Activated T-cell treated with anti-CD3 and anti-CD28 coated beads, Interleukin-2, amount 50 U/mL, for 24 hours (primary cell): ENCODE measurements around the gene PTGIS.
A peak's percentile ranks its signal among the peaks of the same experiment; 100 is the strongest.

Experiments
- DNase-seq: peaks from one replicate; pipeline ENCODE4 v3.0.0-alpha.2; 2020
- H3K27ac Mint-ChIP-seq: 2 replicates; pipeline ENCODE4 v1.8.0; 2020; ENCODE audit warnings: mild to moderate bottlenecking, mixed read lengths
- H3K27me3 Mint-ChIP-seq: 2 replicates; pipeline ENCODE4 v1.8.0; 2020; ENCODE audit warnings: mixed read lengths
- H3K36me3 Mint-ChIP-seq: 2 replicates; pipeline ENCODE4 v1.8.0; 2020; ENCODE audit warnings: low read depth, mixed read lengths
- H3K4me1 Mint-ChIP-seq: 2 replicates; pipeline ENCODE4 v1.8.0; 2020; ENCODE audit warnings: low read depth, mixed read lengths
- H3K4me3 Mint-ChIP-seq: 2 replicates; pipeline ENCODE4 v1.8.0; 2020; ENCODE audit warnings: mild to moderate bottlenecking, moderate library complexity, mixed read lengths
- H3K9me3 Mint-ChIP-seq: 2 replicates; pipeline ENCODE4 v1.8.0; 2020; ENCODE audit warnings: mixed read lengths

PTGIS gene

GRCh38 chr20:49519212-49519712 lies 48.7 kb downstream of the PTGIS start:
- no peak overlapping the region for H3K4me3 Mint-ChIP-seq
- DNase-seq = no peak
- H3K4me1 Mint-ChIP-seq = no peaks in the 10 kb centered on the region
- H3K27me3 Mint-ChIP-seq = peaks cover 45% of the 10 kb centered on the region
- no peak overlapping the region for H3K27ac Mint-ChIP-seq
- no peaks in the 10 kb centered on the region for H3K36me3 Mint-ChIP-seq
- no peaks in the 10 kb centered on the region for H3K9me3 Mint-ChIP-seq

- H3K27me3 Mint-ChIP-seq = peaks cover 46% of the 10 kb centered on the region
- no peak overlapping the region for H3K27ac Mint-ChIP-seq
- no peak for DNase-seq
Measured at GRCh38 chr20:49518576-49518975, 49.4 kb downstream of the PTGIS start.

GRCh38 chr20:49517805-49518100 lies 50.2 kb downstream of the PTGIS start:
- Mint-ChIP-seq H3K9me3 (no peaks in the 10 kb centered on the region), H3K27me3 (peaks cover 45% of the 10 kb centered on the region), H3K36me3 (no peaks in the 10 kb centered on the region), H3K4me3 (no peak overlapping the region), H3K27ac (no peak overlapping the region), H3K4me1 (no peaks in the 10 kb centered on the region)
- DNase-seq = no peak

More at GRCh38 chr20:49518576-49518975, 49.4 kb downstream of the PTGIS start:
- H3K4me3 Mint-ChIP-seq = no peak overlapping the region
- H3K4me1 Mint-ChIP-seq = no peaks in the 10 kb centered on the region
- no peaks in the 10 kb centered on the region for H3K36me3 Mint-ChIP-seq
- H3K9me3 Mint-ChIP-seq = no peaks in the 10 kb centered on the region

GRCh38 chr20:49516916-49517804 lies 50.8 kb downstream of the PTGIS start:
- H3K36me3 Mint-ChIP-seq = no peaks in the 10 kb centered on the region
- peaks cover 41% of the 10 kb centered on the region for H3K27me3 Mint-ChIP-seq
- no peak for DNase-seq
- H3K4me1 Mint-ChIP-seq = no peaks in the 10 kb centered on the region
- no peaks in the 10 kb centered on the region for H3K9me3 Mint-ChIP-seq
- H3K4me3 Mint-ChIP-seq = no peak overlapping the region
- no peak overlapping the region for H3K27ac Mint-ChIP-seq

GRCh38 chr20:49515586-49515985 lies 52.4 kb downstream of the PTGIS start:
- H3K27ac Mint-ChIP-seq = no peak overlapping the region
- no peaks in the 10 kb centered on the region for H3K36me3 Mint-ChIP-seq
- no peak for DNase-seq
- H3K4me3 Mint-ChIP-seq = no peak overlapping the region
- no peaks in the 10 kb centered on the region for H3K9me3 Mint-ChIP-seq
- peaks cover 35% of the 10 kb centered on the region for H3K27me3 Mint-ChIP-seq
- H3K4me1 Mint-ChIP-seq = no peaks in the 10 kb centered on the region

GRCh38 chr20:49513517-49513916 lies 54.4 kb downstream of the PTGIS start:
- no peak for DNase-seq
- Mint-ChIP-seq H3K9me3 (no peaks in the 10 kb centered on the region), H3K36me3 (no peaks in the 10 kb centered on the region), H3K4me3 (no peak overlapping the region), H3K27me3 (peaks cover 52% of the 10 kb centered on the region), H3K27ac (no peak overlapping the region), H3K4me1 (peaks cover under 1% of the 10 kb centered on the region)

- H3K27ac Mint-ChIP-seq = no peak overlapping the region
- H3K4me3 Mint-ChIP-seq = no peak overlapping the region
- peaks cover 54% of the 10 kb centered on the region for H3K27me3 Mint-ChIP-seq
- H3K9me3 Mint-ChIP-seq = no peaks in the 10 kb centered on the region
- H3K4me1 Mint-ChIP-seq = peaks cover 1% of the 10 kb centered on the region
- H3K36me3 Mint-ChIP-seq = no peaks in the 10 kb centered on the region
- no peak for DNase-seq
Measured at GRCh38 chr20:49513009-49513408, 54.9 kb downstream of the PTGIS start.

GRCh38 chr20:49511788-49512525 lies 56.0 kb downstream of the PTGIS start:
- Mint-ChIP-seq H3K4me1 (peaks cover 1% of the 10 kb centered on the region), H3K27me3 (peaks cover 58% of the 10 kb centered on the region), H3K9me3 (no peaks in the 10 kb centered on the region), H3K27ac (no peak overlapping the region), H3K36me3 (no peaks in the 10 kb centered on the region), H3K4me3 (no peak overlapping the region)
- no peak for DNase-seq

GRCh38 chr20:49510562-49511122 lies 57.3 kb downstream of the PTGIS start:
- Mint-ChIP-seq H3K4me3 (no peak overlapping the region), H3K27me3 (peaks cover 68% of the 10 kb centered on the region), H3K27ac (no peak overlapping the region), H3K9me3 (no peaks in the 10 kb centered on the region), H3K4me1 (peaks cover 1% of the 10 kb centered on the region), H3K36me3 (no peaks in the 10 kb centered on the region)
- no peak for DNase-seq

- Mint-ChIP-seq H3K27me3 (peaks cover 60% of the 10 kb centered on the region), H3K4me1 (peaks cover 1% of the 10 kb centered on the region), H3K27ac (no peak overlapping the region), H3K36me3 (no peaks in the 10 kb centered on the region), H3K9me3 (no peaks in the 10 kb centered on the region), H3K4me3 (no peak overlapping the region)
- DNase-seq = peak; percentile 32
Measured at GRCh38 chr20:49508435-49509199, 59.3 kb downstream of the PTGIS start.

GRCh38 chr20:49507741-49508434 lies 60.0 kb downstream of the PTGIS start:
- no peak overlapping the region for H3K4me3 Mint-ChIP-seq
- peaks cover 1% of the 10 kb centered on the region for H3K4me1 Mint-ChIP-seq
- no peak overlapping the region for H3K27ac Mint-ChIP-seq
- DNase-seq = no peak
- H3K36me3 Mint-ChIP-seq = no peaks in the 10 kb centered on the region
- no peaks in the 10 kb centered on the region for H3K9me3 Mint-ChIP-seq
- peaks cover 64% of the 10 kb centered on the region for H3K27me3 Mint-ChIP-seq

GRCh38 chr20:49505518-49505917 lies 62.4 kb downstream of the PTGIS start:
- Mint-ChIP-seq H3K4me3 (no peak overlapping the region), H3K4me1 (peaks cover 1% of the 10 kb centered on the region), H3K36me3 (no peaks in the 10 kb centered on the region), H3K27me3 (peaks cover 63% of the 10 kb centered on the region), H3K27ac (no peak overlapping the region), H3K9me3 (no peaks in the 10 kb centered on the region)
- DNase-seq = no peak

GRCh38 chr20:49503176-49503575 lies 64.8 kb downstream of the PTGIS start:
- H3K9me3 Mint-ChIP-seq = no peaks in the 10 kb centered on the region
- no peak overlapping the region for H3K4me3 Mint-ChIP-seq
- H3K27ac Mint-ChIP-seq = no peak overlapping the region
- peaks cover 45% of the 10 kb centered on the region for H3K27me3 Mint-ChIP-seq
- DNase-seq = no peak
- no peaks in the 10 kb centered on the region for H3K4me1 Mint-ChIP-seq
- no peaks in the 10 kb centered on the region for H3K36me3 Mint-ChIP-seq

- Mint-ChIP-seq H3K4me3 (no peak overlapping the region), H3K36me3 (no peaks in the 10 kb centered on the region), H3K27ac (no peak overlapping the region), H3K9me3 (no peaks in the 10 kb centered on the region), H3K27me3 (peaks cover 41% of the 10 kb centered on the region), H3K4me1 (no peaks in the 10 kb centered on the region)
- no peak for DNase-seq
Measured at GRCh38 chr20:49501917-49502316, 66.0 kb downstream of the PTGIS start.
